Measurements from ENCODE around the gene ZNF638. TPM values are rescaled to one million over a fixed set of nuclear protein-coding genes. Genes with fewer than 3 reads are reported as not detected.

Gene ZNF638
- total and polyA plus RNA-seq, 2 of the 4 experiments (the other 2 are of a cell fraction) = 46.4 to 129 TPM

DNA sequence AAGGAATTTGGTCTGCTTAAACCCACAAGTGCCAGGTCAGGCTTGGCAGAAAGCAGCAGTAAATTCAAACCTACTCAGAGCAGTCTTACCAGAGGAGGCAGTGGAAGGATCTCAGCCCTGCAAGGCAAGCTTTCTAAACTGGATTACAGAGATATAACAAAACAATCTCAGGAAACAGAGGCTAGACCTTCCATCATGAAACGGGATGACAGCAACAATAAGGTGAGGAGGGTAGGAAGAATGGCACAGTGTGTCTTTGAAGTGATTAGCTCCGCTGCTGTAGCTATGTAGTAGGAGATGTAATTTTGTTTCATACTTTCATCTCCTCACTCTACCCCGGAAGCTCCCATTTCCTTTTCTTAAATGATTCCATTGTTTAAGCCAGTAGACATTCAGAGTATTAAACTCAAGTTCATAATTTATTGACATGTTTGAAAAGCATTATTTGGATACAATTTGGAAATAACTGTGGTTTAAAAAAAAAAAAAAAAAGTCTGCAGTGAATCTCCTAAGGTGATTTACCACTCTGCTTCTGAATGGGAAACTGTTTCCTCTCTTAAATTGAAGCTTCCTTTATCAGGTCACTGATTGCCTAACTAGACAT, 92.3 kb downstream of the ZNF638 start:
- peaks cover 23% of the 10 kb centered on the region for H3K36me3 ChIP-seq (ENCODE audit: control insufficient read depth, insufficient read depth, low read length)
- no peak overlapping the region for H2AK5ac ChIP-seq (ENCODE audit: low read depth, low read length)
- ATAC-seq (ENCODE audit: low read depth) (no peak), DNase-seq (no peak)
- TF ChIP-seq NFE2L2 (IDR thresholded peaks at IDR 0.05; ENCODE audit: low read depth, low read length) = no peak
- no peak for TF ChIP-seq RFX5 (IDR thresholded peaks at IDR 0.05; ENCODE audit: low read depth, low read length)
- TF ChIP-seq MAFK (IDR thresholded peaks at IDR 0.05; ENCODE audit: low read depth, low read length) = no peak
- TF ChIP-seq RAD21 (IDR thresholded peaks at IDR 0.05; ENCODE audit: low read length) = no peak
- TF ChIP-seq, protein P1, sequence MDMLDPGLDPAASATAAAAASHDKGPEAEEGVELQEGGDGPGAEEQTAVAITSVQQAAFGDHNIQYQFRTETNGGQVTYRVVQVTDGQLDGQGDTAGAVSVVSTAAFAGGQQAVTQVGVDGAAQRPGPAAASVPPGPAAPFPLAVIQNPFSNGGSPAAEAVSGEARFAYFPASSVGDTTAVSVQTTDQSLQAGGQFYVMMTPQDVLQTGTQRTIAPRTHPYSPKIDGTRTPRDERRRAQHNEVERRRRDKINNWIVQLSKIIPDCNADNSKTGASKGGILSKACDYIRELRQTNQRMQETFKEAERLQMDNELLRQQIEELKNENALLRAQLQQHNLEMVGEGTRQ (IDR thresholded peaks at IDR 0.05; ENCODE audit: low read depth, low read length) = no peak
- TF ChIP-seq, protein P2, sequence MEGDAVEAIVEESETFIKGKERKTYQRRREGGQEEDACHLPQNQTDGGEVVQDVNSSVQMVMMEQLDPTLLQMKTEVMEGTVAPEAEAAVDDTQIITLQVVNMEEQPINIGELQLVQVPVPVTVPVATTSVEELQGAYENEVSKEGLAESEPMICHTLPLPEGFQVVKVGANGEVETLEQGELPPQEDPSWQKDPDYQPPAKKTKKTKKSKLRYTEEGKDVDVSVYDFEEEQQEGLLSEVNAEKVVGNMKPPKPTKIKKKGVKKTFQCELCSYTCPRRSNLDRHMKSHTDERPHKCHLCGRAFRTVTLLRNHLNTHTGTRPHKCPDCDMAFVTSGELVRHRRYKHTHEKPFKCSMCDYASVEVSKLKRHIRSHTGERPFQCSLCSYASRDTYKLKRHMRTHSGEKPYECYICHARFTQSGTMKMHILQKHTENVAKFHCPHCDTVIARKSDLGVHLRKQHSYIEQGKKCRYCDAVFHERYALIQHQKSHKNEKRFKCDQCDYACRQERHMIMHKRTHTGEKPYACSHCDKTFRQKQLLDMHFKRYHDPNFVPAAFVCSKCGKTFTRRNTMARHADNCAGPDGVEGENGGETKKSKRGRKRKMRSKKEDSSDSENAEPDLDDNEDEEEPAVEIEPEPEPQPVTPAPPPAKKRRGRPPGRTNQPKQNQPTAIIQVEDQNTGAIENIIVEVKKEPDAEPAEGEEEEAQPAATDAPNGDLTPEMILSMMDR (conservative IDR thresholded peaks at IDR 0.05; ENCODE audit: low read depth, low read length) = no peak
- no peak for TF ChIP-seq RCOR1 (IDR thresholded peaks at IDR 0.05; ENCODE audit: insufficient replicate concordance, low read length)
- no peak overlapping the region for H3K4me3 ChIP-seq (ENCODE audit: insufficient read depth, low read depth, low read length)
- peaks cover 0 to 3% of the 10 kb centered on the region in 2 experiments; a peak in 3 of 4 replicates for H3K79me1 ChIP-seq (ENCODE audit: low read depth in 1 of 2, low read length in 2 of 2)
- no peak overlapping the region for H2AK9ac ChIP-seq (replicated peaks; ENCODE audit: low read depth, low read length, poor library complexity)
- H3K18ac ChIP-seq (ENCODE audit: low read depth, low read length) = no peak overlapping the region
- no peak overlapping the region for H2BK120ac ChIP-seq (ENCODE audit: low read depth, low read length)
- H3K27me3 ChIP-seq (ENCODE audit: control insufficient read depth, insufficient read depth, low read length) = no peaks in the 10 kb centered on the region
- H3K9ac ChIP-seq (ENCODE audit: low read depth, low read length) = no peak overlapping the region
- no peak overlapping the region for H3K4me2 ChIP-seq (ENCODE audit: low read depth, low read length)
- no peaks in the 10 kb centered on the region; the same call in 1 of the 2 replicates for H3K4me1 ChIP-seq (ENCODE audit: control insufficient read depth, insufficient read depth, low read length)
- intact Hi-C loops (cut with micrococcal nuclease) (loop anchor here (2.0 kb wide), 1 partner anchor 17 kb away; no protein-coding TSS in a partner anchor), dilution Hi-C loops (cut with HindIII; ENCODE audit: low sequenced_read_pairs, unreplicated experiment) (no loop called here), in situ Hi-C loops (cut with MboI; ENCODE audit: low sequenced_read_pairs) (no loop called here)
- H2BK5ac ChIP-seq (ENCODE audit: low read depth, low read length, poor library complexity, severe bottlenecking) = no peak overlapping the region
- no CpG with 5 or more reads among the region's 3 CpGs for WGBS, 2 experiments (ENCODE audit: extremely low coverage in 2 of 2, insufficient read length in 1 of 2)
- H3K23ac ChIP-seq (ENCODE audit: low read depth, low read length) = no peak overlapping the region
- no peak overlapping the region for H4K5ac ChIP-seq (ENCODE audit: low read depth, low read length)
- no peak overlapping the region for H3K27ac ChIP-seq (ENCODE audit: insufficient read depth, low read length)
- POLR2A ChIA-PET (ENCODE audit: unreplicated experiment) = no interaction called here
- no peak overlapping the region for H4K91ac ChIP-seq (ENCODE audit: insufficient read depth, low read depth, low read length)
- no peak overlapping the region for H2BK15ac ChIP-seq (ENCODE audit: low read depth, low read length)
- H3K14ac ChIP-seq (replicated peaks; ENCODE audit: low read depth, low read length) = no peak overlapping the region
- BruUV-seq (replicated peaks) = no TSS peak
- no peaks in the 10 kb centered on the region for H3K9me1 ChIP-seq (ENCODE audit: insufficient read depth, low read length)
- no peaks in the 10 kb centered on the region for H3K9me3 ChIP-seq (ENCODE audit: control insufficient read depth, insufficient read depth, low read length)
- H4K20me1 ChIP-seq (ENCODE audit: insufficient read depth, low read length) = no peaks in the 10 kb centered on the region
- no peak overlapping the region for H3K4ac ChIP-seq (ENCODE audit: low read depth, low read length)
- no peak overlapping the region for H3K56ac ChIP-seq (ENCODE audit: extremely low read depth, insufficient read depth, low read length)
- no peak overlapping the region for H2AFZ ChIP-seq (replicated peaks; ENCODE audit: low read length, poor library complexity)
- H4K8ac ChIP-seq (ENCODE audit: low read depth in 2 of 2, low read length in 2 of 2) = no peak overlapping the region
- CTCF ChIA-PET = interaction anchor here (0.7 to 1.0 kb wide), 2 partner anchors 15 to 127 kb away, joined by 3 to 5 read pairs; no protein-coding TSS in a partner anchor
- no peak overlapping the region for H2BK20ac ChIP-seq (ENCODE audit: low read depth, low read length)

Data from IMR-90 (cell line).